Astrocyte of the cerebellum (primary cell): ENCODE results near the gene MGAT4A.

ENCODE experiments used
- DNase-seq: peaks from one replicate; pipeline ENCODE4 v3.0.0-alpha.2; 2011; ENCODE audit warnings: low read depth
- H3K4me3 ChIP-seq: 2 replicates; pipeline ENCODE4 v1.5.1; 2011; ENCODE audit warnings: mild to moderate bottlenecking, low read depth, low read length, moderate library complexity
- CTCF ChIP-seq: IDR thresholded peaks from 2 replicates; pipeline ENCODE4 v1.5.1; 2012; ENCODE audit warnings: low read length, low read depth, moderate library complexity, mild to moderate bottlenecking; ENCODE audit errors: missing control alignments
- in situ Hi-C: cut with HindIII; loops from 2 replicates; pipeline ENCODE4 v1.10.0; 2017; ENCODE audit warnings: low sequenced_read_pairs

The MGAT4A gene

GRCh38 chr2:98769784-98770183 is 38.9 kb upstream of the MGAT4A start:
- no peak overlapping the region for H3K4me3 ChIP-seq
- in situ Hi-C loops: no loop called here
- TF ChIP-seq CTCF: no peak
- no peak for DNase-seq

GRCh38 chr2:98769114-98769476 is 38.2 kb upstream of the MGAT4A start:
- no peak for DNase-seq

GRCh38 chr2:98768384-98769113 is 37.6 kb upstream of the MGAT4A start:
- TF ChIP-seq CTCF: no peak
- in situ Hi-C loops: no loop called here
- H3K4me3 ChIP-seq: no peak overlapping the region

More at GRCh38 chr2:98769114-98769476, 38.2 kb upstream of the MGAT4A start:
- no peak for TF ChIP-seq CTCF
- H3K4me3 ChIP-seq: no peak overlapping the region
- in situ Hi-C loops: no loop called here

GRCh38 chr2:98764499-98764898 is 33.6 kb upstream of the MGAT4A start:
- no peak for TF ChIP-seq CTCF
- no peak overlapping the region for H3K4me3 ChIP-seq
- in situ Hi-C loops: no loop called here
- no peak for DNase-seq

More at GRCh38 chr2:98768384-98769113, 37.6 kb upstream of the MGAT4A start:
- no peak for DNase-seq

- no peak for DNase-seq
- no peak for TF ChIP-seq CTCF
- no peak overlapping the region for H3K4me3 ChIP-seq
- in situ Hi-C loops: no loop called here
These were observed 32.4 kb upstream of the MGAT4A start for GRCh38 chr2:98763209-98763951.

GRCh38 chr2:98761909-98762308 is 31.0 kb upstream of the MGAT4A start:
- DNase-seq: no peak
- in situ Hi-C loops: no loop called here
- TF ChIP-seq CTCF: no peak
- H3K4me3 ChIP-seq: no peak overlapping the region
